GM19324 (cell line): Measurements from ENCODE around the gene KCNJ5.
A peak's percentile ranks its signal among the peaks of the same experiment; 100 is the strongest.

Experiments
- ATAC-seq: cut with Tn5 transposase; IDR thresholded peaks from one replicate; pipeline ENCODE4 v1.9.1; 2021; ENCODE audit warnings: mild to moderate bottlenecking, moderate library complexity; ENCODE audit not compliant: unreplicated experiment, low FRiP score

The KCNJ5 gene

GRCh38 chr11:128890543-128891368, at the start of gene KCNJ5:
KCNJ5 (plus strand) TSS chr11:128891356; CDS start chr11:128911274, 19,918 bp downstream.
- ATAC-seq = no peak

GRCh38 chr11:128841461-128842072, 49.6 kb upstream of the KCNJ5 start:
- peak; percentile 51 for ATAC-seq

GRCh38 chr11:128843198-128843785, 47.9 kb upstream of the KCNJ5 start:
- no peak for ATAC-seq

- no peak for ATAC-seq
These were observed 45.8 kb upstream of the KCNJ5 start for GRCh38 chr11:128845334-128845780.

GRCh38 chr11:128846985-128847384, 44.2 kb upstream of the KCNJ5 start:
- no peak for ATAC-seq

- ATAC-seq = no peak
These were observed 42.2 kb upstream of the KCNJ5 start for GRCh38 chr11:128848815-128849455.

- no peak for ATAC-seq
These were observed 38.7 kb upstream of the KCNJ5 start for GRCh38 chr11:128852327-128853023.

- ATAC-seq = no peak
These were observed 37.6 kb upstream of the KCNJ5 start for GRCh38 chr11:128853559-128853958.

- ATAC-seq = no peak
These were observed 36.3 kb upstream of the KCNJ5 start for GRCh38 chr11:128854841-128855240.

- ATAC-seq = no peak
These were observed 34.9 kb upstream of the KCNJ5 start for GRCh38 chr11:128856241-128856640.

- ATAC-seq = no peak
These were observed 33.8 kb upstream of the KCNJ5 start for GRCh38 chr11:128857341-128857740.

- ATAC-seq = peak; percentile 79
These were observed 31.4 kb upstream of the KCNJ5 start for GRCh38 chr11:128859563-128860441.

- ATAC-seq = no peak
These were observed 30.4 kb upstream of the KCNJ5 start for GRCh38 chr11:128860571-128861361.

GRCh38 chr11:128862406-128862805, 28.8 kb upstream of the KCNJ5 start:
- ATAC-seq = no peak

GRCh38 chr11:128862908-128863660, 28.1 kb upstream of the KCNJ5 start:
- ATAC-seq = no peak

- no peak for ATAC-seq
These were observed 25.7 kb upstream of the KCNJ5 start for GRCh38 chr11:128865490-128865889.

GRCh38 chr11:128867277-128867676, 23.9 kb upstream of the KCNJ5 start, which contains the start of gene KCNJ1:
KCNJ1 (minus strand) TSS chr11:128867296; CDS start chr11:128840243, 27,053 bp downstream.
- ATAC-seq = no peak
